Common myeloid progenitor, CD34-positive (primary cell): Measurements from ENCODE around the gene PTH2.

Experiments
- CTCF ChIA-PET: fragments of 350-600 bp; sonication (Branson Sonifier 250); formaldehyde crosslinking; loops from one replicate; lab custom pipeline; 2021; ENCODE audit warnings: antibody characterized with exemption; lab: Charles Lee
- POLR2A ChIA-PET: fragments of 350-600 bp; sonication (Branson Sonifier 250); formaldehyde crosslinking; loops from one replicate; lab custom pipeline; 2021; ENCODE audit warnings: antibody characterized with exemption; lab: Charles Lee
- DNase-seq, 3 donors: peaks; one replicate each; pipeline versions ENCODE4 v3.0.0 to v3.0.0-alpha.2; 2013
- H3K27ac ChIP-seq, 2 experiments: 1 replicate in 1 of 2; 2 replicates in 1 of 2; pipeline ENCODE4 v1.7.0; 2013; ENCODE audit warnings: inconsistent platforms in 2 of 2, low read length in 2 of 2, mild to moderate bottlenecking in 2 of 2, low read depth in 1 of 2, moderate library complexity in 1 of 2; ENCODE audit not compliant: severe bottlenecking in 2 of 2, insufficient read depth in 1 of 2, poor library complexity in 1 of 2
- H3K27me3 ChIP-seq, 5 experiments: replicated peaks in 2 of 5; 1 replicate in 3 of 5; 2 replicates in 2 of 5; pipeline versions ENCODE4 v1.6.1 to v1.7.0; 2013; ENCODE audit warnings: low read length in 4 of 5, mild to moderate bottlenecking in 2 of 5, moderate library complexity in 2 of 5, inconsistent platforms in 1 of 5; ENCODE audit not compliant: insufficient read depth in 5 of 5, control insufficient read depth in 4 of 5
- H3K36me3 ChIP-seq, 4 experiments: 1 replicate in 2 of 4; 2 replicates in 2 of 4; pipeline versions ENCODE4 v1.6.1 to v1.7.0; 2013; ENCODE audit warnings: low read length in 3 of 4, control low read depth in 1 of 4, mild to moderate bottlenecking in 1 of 4; ENCODE audit not compliant: control insufficient read depth in 4 of 4, insufficient read depth in 4 of 4
- H3K4me1 ChIP-seq, 4 experiments: 1 replicate in 3 of 4; 2 replicates in 1 of 4; pipeline versions ENCODE4 v1.6.1 to v1.7.1; 2013; ENCODE audit warnings: low read length in 3 of 4, mild to moderate bottlenecking in 3 of 4, control low read depth in 1 of 4, inconsistent platforms in 1 of 4, moderate library complexity in 1 of 4; ENCODE audit not compliant: control insufficient read depth in 4 of 4, insufficient read depth in 4 of 4; ENCODE audit errors: control extremely low read depth in 1 of 4
- H3K4me3 ChIP-seq, 7 experiments: 1 replicate in 4 of 7; 2 replicates in 3 of 7; pipeline versions ENCODE4 v1.5.1 to v1.7.0; 2013; ENCODE audit warnings: mild to moderate bottlenecking in 7 of 7, low read length in 6 of 7, moderate library complexity in 6 of 7, inconsistent platforms in 2 of 7, low read depth in 2 of 7, control low read depth in 1 of 7; ENCODE audit not compliant: insufficient read depth in 4 of 7, control insufficient read depth in 1 of 7; ENCODE audit errors: extremely low read depth in 1 of 7
- H3K9me3 ChIP-seq, 5 experiments: 1 replicate in 4 of 5; 2 replicates in 1 of 5; pipeline versions ENCODE4 v1.6.1 to v1.7.1; 2013; ENCODE audit warnings: low read length in 4 of 5, mild to moderate bottlenecking in 2 of 5, inconsistent platforms in 1 of 5, low read depth in 1 of 5, moderate library complexity in 1 of 5; ENCODE audit not compliant: control insufficient read depth in 4 of 5, insufficient read depth in 2 of 5; ENCODE audit errors: control extremely low read depth in 1 of 5
- WGBS: methylation state at CpG from one replicate; pipeline ENCODE4 v1.1.5; 2013; ENCODE audit not compliant: insufficient coverage; 5-methylcytosine and 5-hydroxymethylcytosine counted together

PTH2 gene

GRCh38 chr19:49390131-49390928 is 32.9 kb downstream of the PTH2 start:
- Histone ChIP-seq H3K4me3 (no peak overlapping the region), H3K27me3 (peaks cover 0 to 2% (median 0%) of the 10 kb centered on the region in 5 experiments), H3K4me1 (peaks cover 0 to 10% (median 4%) of the 10 kb centered on the region in 4 experiments), H3K36me3 (no peaks in the 10 kb centered on the region), H3K9me3 (no peaks in the 10 kb centered on the region), H3K27ac (no peak overlapping the region)
- WGBS = 93% methylated on average over 22 of the region's 26 CpGs
- no peak for DNase-seq
- CTCF ChIA-PET = interaction anchor here (0.8 to 3.8 kb wide), 10 partner anchors 10 to 83 kb away, joined by 3 to 23 read pairs (median 7); partner anchors contain the start of genes FLT3LG and GFY
- POLR2A ChIA-PET = no interaction called here

GRCh38 chr19:49389406-49389805 is 33.8 kb downstream of the PTH2 start:
- H3K9me3 ChIP-seq = no peaks in the 10 kb centered on the region
- POLR2A ChIA-PET = no interaction called here
- CTCF ChIA-PET = interaction anchor here (3.8 kb wide), 1 partner anchor 81 kb away, joined by 20 read pairs; no protein-coding TSS in a partner anchor
- no peak for DNase-seq
- H3K36me3 ChIP-seq = no peaks in the 10 kb centered on the region
- peaks cover 0 to 2% (median 0%) of the 10 kb centered on the region in 5 experiments for H3K27me3 ChIP-seq
- 95% methylated on average over 19 of the region's 20 CpGs for WGBS
- H3K4me1 ChIP-seq = peaks cover 0 to 10% (median 4%) of the 10 kb centered on the region in 4 experiments
- no peak overlapping the region for H3K27ac ChIP-seq
- no peak overlapping the region for H3K4me3 ChIP-seq

DNA sequence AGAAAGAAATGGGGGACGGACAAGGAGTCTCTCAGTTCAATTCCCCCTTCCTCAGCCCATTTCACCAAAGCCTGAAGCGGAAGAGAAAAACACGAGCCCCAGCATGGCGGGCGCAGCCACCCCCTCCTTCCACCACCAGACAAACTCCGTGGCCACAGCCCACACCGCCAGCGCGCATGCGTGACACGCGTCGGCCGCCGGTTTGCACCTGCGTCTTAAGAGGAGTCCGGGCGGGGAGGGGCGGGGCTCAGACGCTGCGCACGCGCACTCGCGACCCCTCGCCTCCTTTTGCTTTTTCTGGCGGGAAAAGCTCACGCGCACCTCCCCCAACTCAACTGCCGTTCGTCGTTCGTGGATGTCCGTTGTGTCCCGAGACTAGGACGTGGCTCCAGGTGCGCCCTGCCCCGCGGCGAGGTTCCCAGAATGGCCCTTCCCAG is 35.3 kb downstream of the PTH2 start, which contains the start of gene KASH5:
Gene KASH5, plus strand, starts transcription at position 314 of the 437 bp plus-strand sequence. CDS start 2,635 bp downstream, outside the sequence.
- Histone ChIP-seq H3K27ac (no peak within 1 kb of the TSS), H3K4me3 (peak within 1 kb of the TSS in 1 of 7 experiments; percentile 10), H3K4me1 (peaks cover 0 to 10% (median 4%) of the 10 kb centered on the region in 4 experiments), H3K36me3 (no peaks in the 10 kb centered on the region), H3K27me3 (peaks cover 0 to 2% (median 0%) of the 10 kb centered on the region in 5 experiments), H3K9me3 (peaks cover 0 to 3% (median 0%) of the 10 kb centered on the region in 5 experiments)
- DNase-seq = peak; percentile 85 to 87 (median 87)
- 65% methylated on average over 36 of the region's 40 CpGs for WGBS
- CTCF ChIA-PET = interaction anchor here (1.0 kb wide), 1 partner anchor 38 kb away, joined by 3 read pairs; no protein-coding TSS in a partner anchor
- POLR2A ChIA-PET = no interaction called here

GRCh38 chr19:49383599-49383998 is 39.6 kb downstream of the PTH2 start:
- WGBS = no CpG with 5 or more reads among the region's 1 CpG
- Histone ChIP-seq H3K9me3 (peaks cover 0 to 10% (median 0%) of the 10 kb centered on the region in 5 experiments), H3K27me3 (no peaks in the 10 kb centered on the region), H3K36me3 (no peaks in the 10 kb centered on the region), H3K27ac (no peak overlapping the region), H3K4me3 (no peak overlapping the region), H3K4me1 (no peaks in the 10 kb centered on the region)
- DNase-seq = no peak
- CTCF ChIA-PET = no interaction called here
- POLR2A ChIA-PET = no interaction called here

DNA sequence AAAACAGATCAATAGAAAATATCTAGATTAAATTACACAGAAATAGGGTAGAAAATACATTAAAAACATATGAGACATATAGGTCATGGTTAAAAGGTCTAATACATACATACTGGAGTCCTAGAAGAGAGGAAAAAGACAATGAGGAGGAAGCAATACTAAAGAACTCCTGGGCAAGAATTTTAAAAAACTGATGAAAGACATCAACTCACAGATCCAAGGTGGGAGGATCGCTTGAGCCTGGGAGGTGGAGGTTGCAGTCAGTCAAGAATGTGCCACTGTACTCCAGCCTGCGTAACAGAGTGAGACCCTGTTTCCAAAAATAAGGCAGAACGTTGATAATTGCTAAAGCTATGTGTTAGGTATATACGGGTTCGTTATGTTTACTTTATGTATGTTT is 40.6 kb downstream of the PTH2 start:
- no peak for DNase-seq
- H3K36me3 ChIP-seq = no peaks in the 10 kb centered on the region
- H3K27ac ChIP-seq = no peak overlapping the region
- no peak overlapping the region for H3K4me3 ChIP-seq
- no peaks in the 10 kb centered on the region for H3K27me3 ChIP-seq
- WGBS = 91% methylated on average over 2 of the region's 5 CpGs
- H3K9me3 ChIP-seq = peaks cover 0 to 10% (median 0%) of the 10 kb centered on the region in 5 experiments
- ChIA-PET CTCF (interaction anchor here (1.0 kb wide), 1 partner anchor 60 kb away, joined by 3 read pairs; no protein-coding TSS in a partner anchor), POLR2A (no interaction called here)
- H3K4me1 ChIP-seq = no peaks in the 10 kb centered on the region

DNA sequence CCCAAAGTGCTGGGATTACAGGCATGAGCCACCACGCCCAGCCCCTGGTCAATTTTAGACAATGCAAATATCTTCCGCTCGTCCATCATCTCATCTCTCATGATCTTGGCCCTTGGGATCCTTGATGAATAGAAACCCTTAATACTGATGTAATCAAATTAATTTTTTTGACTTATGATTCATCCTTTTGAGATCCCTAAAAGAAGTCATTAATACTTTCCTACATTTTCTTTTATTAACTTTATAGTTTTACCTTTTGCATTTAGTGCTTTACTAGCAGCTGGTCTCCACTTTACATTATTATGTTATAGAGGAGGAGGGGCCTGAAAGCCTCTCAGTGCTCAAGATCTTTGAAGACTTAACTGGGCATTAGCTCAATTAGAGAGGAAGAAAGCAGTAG is 42.9 kb downstream of the PTH2 start:
- no peak overlapping the region for H3K27ac ChIP-seq
- H3K9me3 ChIP-seq = peaks cover 0 to 10% (median 0%) of the 10 kb centered on the region in 5 experiments
- H3K36me3 ChIP-seq = no peaks in the 10 kb centered on the region
- ChIA-PET POLR2A (no interaction called here), CTCF (interaction anchor here (0.7 to 1.6 kb wide), 3 partner anchors 10 to 64 kb away, joined by 3 to 5 read pairs (median 5); no protein-coding TSS in a partner anchor)
- no peaks in the 10 kb centered on the region for H3K4me1 ChIP-seq
- H3K4me3 ChIP-seq = no peak overlapping the region
- WGBS = 83% methylated on average over 1 of the region's 3 CpGs
- no peak for DNase-seq
- peaks cover 0 to 4% (median 0%) of the 10 kb centered on the region in 5 experiments for H3K27me3 ChIP-seq
